HTR-8/SVneo (cell line): ENCODE results near the gene MLF2.
A peak's percentile ranks its signal among the peaks of the same experiment; 100 is the strongest.

Experiments used
- DNase-seq: peaks from one replicate; pipeline ENCODE4 v3.0.0; 2011; ENCODE audit warnings: low spot score, mixed read lengths; ENCODE audit not compliant: insufficient read length
- FAIRE-seq: peaks from 2 replicates; lab custom pipeline; 2011; peaks lifted over from hg19 to GRCh38; lab: Jason Lieb, UNC

The MLF2 gene, protein sequence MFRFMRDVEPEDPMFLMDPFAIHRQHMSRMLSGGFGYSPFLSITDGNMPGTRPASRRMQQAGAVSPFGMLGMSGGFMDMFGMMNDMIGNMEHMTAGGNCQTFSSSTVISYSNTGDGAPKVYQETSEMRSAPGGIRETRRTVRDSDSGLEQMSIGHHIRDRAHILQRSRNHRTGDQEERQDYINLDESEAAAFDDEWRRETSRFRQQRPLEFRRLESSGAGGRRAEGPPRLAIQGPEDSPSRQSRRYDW

DNA sequence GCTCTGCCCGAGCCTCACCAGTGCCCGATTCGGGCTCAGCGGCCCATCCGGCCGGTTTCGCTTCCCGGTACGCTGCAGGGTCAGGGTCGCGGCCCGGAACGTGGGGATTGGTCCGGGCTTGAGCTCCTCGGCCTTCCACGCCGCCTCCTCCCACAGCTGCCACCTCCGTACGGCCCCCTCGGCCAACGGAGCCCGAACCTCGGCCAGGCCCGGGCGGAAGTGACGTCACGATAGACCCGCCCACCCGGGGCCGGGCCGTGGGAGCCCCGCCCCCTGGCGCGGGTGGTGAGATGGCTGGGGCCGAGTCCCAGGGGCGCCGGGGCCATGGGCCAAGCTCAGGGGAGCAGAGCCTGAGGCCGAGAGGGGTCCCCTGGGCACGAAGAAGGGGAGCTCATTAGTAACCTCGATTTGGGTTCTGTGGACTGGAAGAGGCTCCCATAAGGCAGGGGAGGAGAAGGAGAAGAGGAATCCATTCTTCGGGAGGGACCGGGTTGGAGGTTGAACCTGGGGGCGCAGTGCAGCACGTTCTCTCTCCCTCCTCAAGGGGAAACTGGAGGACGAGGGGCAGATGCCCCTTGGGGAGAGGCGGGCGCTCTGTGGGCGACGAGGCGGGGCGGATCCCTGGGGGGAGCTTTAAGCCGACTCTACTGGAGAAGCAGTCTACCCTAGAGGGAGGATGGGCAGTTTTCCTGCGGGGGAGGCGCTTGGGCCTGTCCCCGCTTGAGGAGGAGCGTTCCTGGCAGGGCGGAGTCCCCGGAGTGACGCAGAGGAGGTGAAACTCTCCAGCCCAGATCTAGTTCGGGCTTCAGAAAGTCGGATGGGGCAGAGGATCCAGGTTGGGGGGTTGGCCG is at the start of gene MLF2:
TSS of gene MLF2 (minus strand) at position 221 of the 851 bp plus-strand sequence. CDS start 807 bp downstream, outside the sequence.
- peak; percentile 100 for DNase-seq
- peak; percentile 97 for FAIRE-seq

DNA sequence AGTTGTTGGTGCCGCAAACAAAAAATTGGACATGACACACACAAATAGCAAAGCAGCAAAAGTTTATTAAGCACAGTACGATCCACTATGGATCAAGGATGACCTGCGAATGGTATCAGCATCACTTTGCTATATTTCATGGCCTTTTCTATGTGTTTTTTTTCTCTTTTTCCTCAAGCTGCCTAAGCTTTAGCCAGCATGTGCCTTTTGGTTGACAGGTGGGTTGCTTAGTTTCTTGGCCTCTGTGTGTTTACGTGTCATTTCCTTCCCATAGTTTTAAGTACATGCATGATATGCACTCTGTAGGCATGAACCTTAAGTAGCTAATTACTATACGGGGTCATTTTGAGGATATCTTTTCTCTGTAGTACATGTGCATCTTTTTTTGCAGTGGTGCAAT is 46.2 kb upstream of the MLF2 start:
- DNase-seq, result no peak
- FAIRE-seq, result no peak

- DNase-seq, result no peak
- no peak for FAIRE-seq
These were observed 43.6 kb upstream of the MLF2 start for GRCh38 chr12:6796576-6796975.

- no peak for DNase-seq
- FAIRE-seq, result no peak
These were observed 42.1 kb upstream of the MLF2 start for GRCh38 chr12:6795088-6795487.

DNA sequence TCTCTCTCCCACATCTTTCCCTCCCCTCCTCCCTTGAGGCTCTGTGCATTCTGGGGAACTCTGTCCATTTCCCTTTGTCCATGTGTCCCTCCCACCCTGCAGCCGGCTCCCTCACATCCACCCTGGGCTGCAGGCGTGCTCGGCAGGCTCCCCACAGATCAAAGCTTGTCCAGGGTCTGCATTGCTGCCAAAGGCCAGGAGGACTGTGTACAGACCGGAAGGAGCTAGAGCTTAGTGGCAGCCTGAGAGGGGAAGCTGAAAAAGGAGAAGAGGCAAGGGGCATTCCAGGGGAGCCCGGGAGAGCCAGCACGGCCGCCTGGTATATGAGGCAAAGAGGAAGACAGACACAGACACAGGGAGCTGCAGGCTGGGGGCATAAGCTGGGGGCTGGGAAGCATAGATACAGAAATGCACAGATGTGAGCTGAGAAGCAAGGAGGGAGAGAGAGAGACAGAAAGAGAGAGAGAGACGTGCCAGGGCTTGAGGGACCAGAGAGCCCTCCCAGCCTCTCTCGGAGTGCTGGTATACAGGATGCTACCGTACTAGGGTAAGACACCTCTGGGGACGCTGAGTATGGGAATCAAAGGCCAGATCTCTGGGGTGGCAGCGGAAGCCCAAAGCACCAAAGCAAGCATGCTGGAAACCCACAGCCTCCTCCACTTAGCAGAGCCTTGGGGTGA is 39.7 kb upstream of the MLF2 start:
- DNase-seq (no peak), FAIRE-seq (no peak)

DNA sequence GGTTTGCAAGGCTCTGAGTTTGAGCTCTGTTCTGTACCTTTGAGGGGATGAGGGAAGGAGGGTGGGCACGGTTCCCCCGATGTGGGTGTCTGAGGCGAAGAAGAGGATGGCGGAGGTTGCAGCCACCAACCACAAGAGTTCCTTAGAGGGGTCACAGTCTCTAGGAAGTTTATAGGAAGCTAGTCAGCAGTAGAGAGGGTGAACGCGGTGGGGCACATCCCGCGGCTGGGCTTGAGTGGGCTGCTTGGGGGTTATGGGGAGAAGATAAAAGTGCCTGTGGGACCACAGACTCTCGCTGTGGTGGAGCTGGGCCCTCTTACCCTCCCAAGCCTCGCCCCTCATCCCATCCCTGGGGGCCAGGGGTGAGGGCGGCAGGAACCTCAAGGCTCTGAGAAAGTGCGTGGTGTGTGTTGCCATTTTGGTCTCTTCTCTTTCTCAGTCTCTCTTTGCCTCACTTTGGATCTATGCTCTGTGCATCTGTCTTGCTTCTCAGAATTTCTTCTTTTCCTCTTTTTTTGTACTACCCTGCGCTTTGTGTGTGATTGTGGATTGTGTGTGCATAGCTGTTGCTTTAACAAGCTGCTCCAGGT is 39.1 kb upstream of the MLF2 start:
- FAIRE-seq, result no peak

GRCh38 chr12:6790496-6791150 is 37.7 kb upstream of the MLF2 start:
- no peak for FAIRE-seq
- DNase-seq, result no peak

More for the DNA sequence above, 39.1 kb upstream of the MLF2 start:
- DNase-seq, result no peak

GRCh38 chr12:6788972-6789924 is 36.3 kb upstream of the MLF2 start, which contains the start of gene CD4:
TSS of gene CD4 (plus strand) at chr12:6789528. CDS start at chr12:6800139, 10,611 bp downstream.
- FAIRE-seq, result no peak
- DNase-seq, result no peak

DNA sequence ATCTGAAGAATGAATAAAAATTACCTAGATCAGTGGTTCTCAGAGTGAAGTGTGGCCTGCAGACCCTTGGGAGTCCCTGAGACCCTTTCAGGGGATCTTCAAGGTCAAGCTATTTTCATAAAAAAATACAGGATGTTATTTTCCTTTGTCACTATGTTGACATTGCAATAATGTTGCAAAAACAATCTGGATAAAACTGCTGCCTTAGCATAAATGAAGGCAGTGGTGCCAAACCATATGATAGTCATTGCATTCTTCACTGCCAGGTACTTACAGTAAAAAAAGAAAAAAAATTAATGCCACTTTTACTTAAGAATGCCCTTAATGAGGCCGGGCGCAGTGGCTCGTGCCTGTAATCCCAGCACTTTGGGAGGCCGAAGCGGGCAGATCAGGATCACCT is 34.4 kb upstream of the MLF2 start:
- no peak for FAIRE-seq
- DNase-seq, result no peak

DNA sequence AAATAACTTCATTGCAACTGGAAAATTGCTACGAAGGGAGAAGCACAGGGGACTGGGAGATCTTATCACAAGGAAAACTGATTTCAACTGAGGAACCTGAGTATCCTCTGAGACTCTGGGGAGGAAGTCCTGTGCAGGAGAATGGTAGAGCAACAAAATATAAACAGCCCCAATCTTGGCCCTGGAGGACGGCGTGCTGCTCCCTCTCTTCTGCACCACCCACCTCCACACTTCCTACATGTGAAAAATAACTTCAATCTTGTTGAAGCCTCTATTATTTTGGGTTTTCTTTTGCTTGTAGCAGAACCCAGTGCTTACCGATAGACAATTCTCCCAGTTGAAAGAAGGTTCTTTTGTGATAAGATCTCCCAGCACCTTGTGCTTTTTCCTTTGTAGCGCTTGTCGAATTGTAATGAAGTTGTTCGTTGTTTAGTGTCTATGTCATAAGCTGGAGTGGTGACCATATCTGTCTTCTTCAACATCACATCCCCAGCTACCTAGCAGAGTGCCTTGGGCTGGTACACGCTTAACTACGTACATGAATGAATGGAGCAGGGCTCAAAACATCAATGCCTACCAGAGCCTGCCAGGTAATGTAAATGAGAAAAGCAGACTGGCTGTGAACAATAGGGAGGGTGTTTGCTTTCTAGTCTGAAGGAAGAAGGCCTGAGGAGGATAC is 33.6 kb upstream of the MLF2 start:
- FAIRE-seq, result peak; percentile 4
- no peak for DNase-seq

DNA sequence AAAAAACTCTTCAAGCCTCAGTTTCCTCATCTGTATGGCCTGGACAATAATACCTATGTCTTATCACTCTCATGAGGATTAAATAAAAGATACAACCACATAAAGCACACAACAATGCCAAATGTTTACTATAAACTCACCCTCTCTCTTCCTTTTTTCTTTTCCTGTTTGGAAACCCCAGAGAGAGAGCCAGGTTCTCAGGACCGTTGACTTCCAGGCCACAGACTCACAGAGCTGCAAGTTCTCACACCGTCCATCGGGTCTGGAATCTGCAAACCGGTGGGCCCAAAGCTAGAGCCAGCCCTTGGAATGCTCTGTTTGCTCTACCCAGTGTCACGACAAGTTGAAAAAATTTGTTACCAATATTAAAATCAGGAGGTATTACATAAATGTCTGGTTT is 31.8 kb upstream of the MLF2 start:
- no peak for FAIRE-seq

GRCh38 chr12:6784296-6784695 is 31.4 kb upstream of the MLF2 start:
- DNase-seq (no peak), FAIRE-seq (no peak)

More for the DNA sequence above, 31.8 kb upstream of the MLF2 start:
- DNase-seq, result no peak

DNA sequence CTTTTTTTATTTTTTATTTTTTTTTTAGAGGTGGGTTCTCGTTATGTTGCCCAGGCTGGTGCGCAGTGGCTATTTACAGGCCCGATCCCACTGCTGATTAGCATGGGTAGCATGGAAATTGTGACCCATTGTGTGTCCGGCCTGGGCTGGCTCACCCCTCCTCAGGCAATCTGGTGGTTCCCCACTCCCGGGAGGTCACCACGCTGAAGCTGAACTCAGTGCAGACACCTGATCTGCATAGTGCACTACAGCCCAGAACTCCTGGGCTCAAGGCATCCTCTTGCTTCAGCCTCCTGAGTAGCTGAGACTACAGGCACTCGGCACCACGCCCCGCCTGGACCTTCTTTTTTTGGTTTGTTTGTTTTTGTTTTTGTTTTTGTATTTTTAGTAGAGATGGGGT is 30.9 kb upstream of the MLF2 start:
- no peak for FAIRE-seq
- DNase-seq, result no peak

DNA sequence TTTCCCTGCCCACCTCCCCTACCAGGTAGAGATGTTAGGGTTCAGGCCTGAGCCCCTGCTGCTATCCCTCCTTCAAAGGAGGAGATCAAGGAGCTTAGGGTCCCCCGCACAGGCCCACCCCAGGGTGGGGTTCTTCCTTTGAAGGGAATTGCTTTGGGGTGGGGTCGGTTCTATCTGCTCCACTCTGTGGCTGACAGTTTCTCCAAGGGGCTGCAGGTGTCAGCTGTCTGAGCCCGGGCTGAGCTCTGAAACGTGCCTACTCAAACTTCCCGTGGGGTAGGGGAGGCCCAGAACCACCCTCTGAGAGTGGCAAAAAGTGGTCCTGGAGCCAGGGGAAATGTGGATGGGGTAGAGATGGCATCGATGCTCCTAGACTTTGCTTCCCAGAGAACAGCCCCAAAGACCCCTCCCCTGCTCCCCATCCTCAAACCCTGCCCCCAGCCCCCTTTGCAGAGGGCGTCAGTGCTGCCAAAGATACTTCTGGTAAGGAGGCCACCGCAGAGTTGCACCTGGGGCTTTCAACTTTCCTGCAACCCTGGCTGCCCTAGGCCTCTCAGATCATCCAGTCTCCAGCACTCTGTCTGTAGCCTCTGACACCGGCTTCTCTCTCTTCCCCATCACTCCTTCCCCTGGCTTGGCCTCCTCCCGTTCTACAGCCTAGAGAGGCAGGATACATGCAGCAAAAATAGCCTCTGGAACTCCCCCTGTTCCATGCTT is 30.1 kb upstream of the MLF2 start:
- DNase-seq (no peak), FAIRE-seq (no peak)

GRCh38 chr12:6782119-6782518 is 29.2 kb upstream of the MLF2 start:
- DNase-seq (no peak), FAIRE-seq (no peak)

DNA sequence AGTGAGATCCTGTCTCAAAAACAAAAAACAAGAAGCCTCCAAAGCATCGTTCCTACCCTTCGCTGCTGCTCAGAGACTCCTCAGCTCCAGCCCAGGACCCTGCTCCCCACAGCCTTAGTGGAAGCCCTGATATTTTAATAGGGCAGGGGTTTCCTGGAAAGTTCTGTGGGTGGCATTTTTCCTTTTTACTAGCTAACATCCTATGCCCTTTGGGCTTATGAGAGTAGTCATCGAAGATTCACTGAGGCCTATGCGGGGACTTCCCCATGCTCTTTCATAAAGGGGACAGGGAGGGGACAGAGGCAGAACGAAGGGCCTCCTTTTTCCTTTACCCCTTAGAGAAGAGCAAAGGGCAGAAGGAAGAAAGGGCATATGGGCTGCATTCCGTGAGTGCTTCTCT is 27.6 kb upstream of the MLF2 start:
- DNase-seq, result no peak

DNA sequence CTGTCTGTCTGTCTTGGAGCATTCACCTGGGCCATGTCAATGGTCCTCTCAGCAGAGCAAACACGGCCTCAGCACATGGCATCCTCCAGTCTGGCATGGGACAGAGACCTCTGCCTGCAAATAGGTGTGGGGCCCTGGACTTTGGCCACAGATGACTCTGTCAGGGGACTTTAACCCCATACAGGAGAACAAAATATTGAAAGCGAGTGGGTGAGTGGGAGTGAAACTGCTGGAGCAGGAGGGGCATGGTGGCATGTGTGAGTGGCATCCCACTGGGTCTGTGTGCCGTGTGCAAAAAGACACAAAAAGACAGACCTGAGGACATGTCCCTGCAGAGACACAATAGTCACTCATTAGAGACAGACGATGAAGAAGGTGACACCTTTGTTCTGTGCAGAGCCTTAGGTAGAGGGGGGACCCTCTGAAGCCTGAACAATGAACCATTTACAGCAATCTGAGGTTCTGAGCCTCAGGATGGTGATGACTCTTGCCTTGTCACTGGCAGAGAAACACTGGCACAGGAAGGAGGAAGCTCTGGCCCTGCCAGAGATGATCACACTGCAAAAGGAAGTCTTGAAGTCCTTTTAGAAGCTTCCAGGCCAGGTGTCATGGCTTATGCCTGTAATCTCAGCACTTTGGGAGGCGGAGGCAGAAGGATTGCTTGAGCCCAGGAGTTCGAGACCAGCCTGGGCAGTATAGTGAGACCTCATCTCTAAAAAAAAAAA is 26.9 kb upstream of the MLF2 start:
- peak; percentile 81 for FAIRE-seq
- no peak for DNase-seq

More for the DNA sequence above, 27.6 kb upstream of the MLF2 start:
- FAIRE-seq, result no peak
